Right atrium auricular region (tissue), 2 donors: ENCODE measurements around the gene SST. TPM values are rescaled to one million over a fixed set of nuclear protein-coding genes. Genes with fewer than 3 reads are reported as not detected.
A peak's percentile ranks its signal among the peaks of the same experiment; 100 is the strongest.

Experiments
- DNase-seq: peaks from one replicate; pipeline ENCODE4 v3.0.0-alpha.2; 2019; ENCODE audit warnings: low spot score
- H3K27ac ChIP-seq, 2 donors: fragments of 200-600 bp; sonication (generic); 1 replicate in 1 of 2; 2 replicates in 1 of 2; pipeline ENCODE4 v1.5.1; 2016 to 2019
- H3K27me3 ChIP-seq, 2 donors: fragments of 200-600 bp; sonication (generic); one replicate each; pipeline versions ENCODE4 v1.5.1 to v1.6.0; 2017 to 2019
- H3K36me3 ChIP-seq: fragments of 200-600 bp; sonication (generic); one replicate; pipeline ENCODE4 v1.5.1; 2016
- H3K4me1 ChIP-seq, 2 donors: fragments of 200-600 bp; sonication (generic); one replicate each; pipeline versions ENCODE4 v1.5.1 to v1.6.0; 2017 to 2019
- H3K4me3 ChIP-seq, 2 donors: fragments of 200-600 bp; sonication (generic); 1 replicate in 1 of 2; 2 replicates in 1 of 2; pipeline ENCODE4 v1.5.1; 2017 to 2019; ENCODE audit warnings: mild to moderate bottlenecking in 1 of 2, moderate library complexity in 1 of 2
- H3K9me3 ChIP-seq, 2 donors: fragments of 200-600 bp; sonication (generic); one replicate each; pipeline ENCODE4 v1.5.1; 2019
- CTCF ChIP-seq, 2 donors: fragments of 200-600 bp; sonication (generic); IDR thresholded peaks; one replicate each; pipeline ENCODE4 v1.5.1; 2019; ENCODE audit warnings: antibody characterized with exemption in 2 of 2
- total RNA-seq, 2 donors: library from RNA; depleted of rRNA; stranded (reverse); fragments of >200 nt; gene quantifications; one replicate each; pipeline ENCODE4 v1.1.0, GENCODE V29; 2016

The SST gene
- total RNA-seq, 2 donors from 2014 or later, result not detected

- H3K4me3 ChIP-seq, result no peak overlapping the region
- no peaks in the 10 kb centered on the region for H3K27me3 ChIP-seq
- H3K4me1 ChIP-seq, result peaks cover 0 to 9% of the 10 kb centered on the region in 2 donors
- no peak overlapping the region for H3K27ac ChIP-seq
- peak; percentile 87 to 94 for TF ChIP-seq CTCF (IDR thresholded peaks at IDR 0.05)
- peaks cover 0 to under 1% of the 10 kb centered on the region in 2 donors for H3K9me3 ChIP-seq
- H3K36me3 ChIP-seq, result no peaks in the 10 kb centered on the region
- peak; percentile 80 for DNase-seq
Observed at GRCh38 chr3:187679638-187680396, 9.6 kb upstream of the SST start.

- Histone ChIP-seq H3K36me3 (no peaks in the 10 kb centered on the region), H3K4me3 (no peak overlapping the region), H3K9me3 (no peaks in the 10 kb centered on the region), H3K27me3 (no peaks in the 10 kb centered on the region), H3K27ac (no peak overlapping the region), H3K4me1 (peaks cover 0 to 9% of the 10 kb centered on the region in 2 donors)
- no peak for DNase-seq
- peak in 1 of 2 donors; percentile 67 for TF ChIP-seq CTCF (IDR thresholded peaks at IDR 0.05)
Observed at GRCh38 chr3:187678726-187679268, 8.6 kb upstream of the SST start.

GRCh38 chr3:187677604-187678003 is 7.4 kb upstream of the SST start:
- TF ChIP-seq CTCF (IDR thresholded peaks at IDR 0.05), result no peak
- H3K4me3 ChIP-seq, result no peak overlapping the region
- no peak overlapping the region for H3K27ac ChIP-seq
- H3K9me3 ChIP-seq, result no peaks in the 10 kb centered on the region
- no peaks in the 10 kb centered on the region for H3K27me3 ChIP-seq
- peaks cover 0 to 9% of the 10 kb centered on the region in 2 donors for H3K4me1 ChIP-seq
- H3K36me3 ChIP-seq, result no peaks in the 10 kb centered on the region
- no peak for DNase-seq

- Histone ChIP-seq H3K4me1 (no peaks in the 10 kb centered on the region), H3K36me3 (no peaks in the 10 kb centered on the region), H3K27ac (no peak overlapping the region), H3K9me3 (no peaks in the 10 kb centered on the region), H3K27me3 (peaks cover 0 to 5% of the 10 kb centered on the region in 2 donors), H3K4me3 (no peak overlapping the region)
- no peak for DNase-seq
- TF ChIP-seq CTCF (IDR thresholded peaks at IDR 0.05), result no peak
Observed at GRCh38 chr3:187673012-187673411, 2.8 kb upstream of the SST start.

DNA sequence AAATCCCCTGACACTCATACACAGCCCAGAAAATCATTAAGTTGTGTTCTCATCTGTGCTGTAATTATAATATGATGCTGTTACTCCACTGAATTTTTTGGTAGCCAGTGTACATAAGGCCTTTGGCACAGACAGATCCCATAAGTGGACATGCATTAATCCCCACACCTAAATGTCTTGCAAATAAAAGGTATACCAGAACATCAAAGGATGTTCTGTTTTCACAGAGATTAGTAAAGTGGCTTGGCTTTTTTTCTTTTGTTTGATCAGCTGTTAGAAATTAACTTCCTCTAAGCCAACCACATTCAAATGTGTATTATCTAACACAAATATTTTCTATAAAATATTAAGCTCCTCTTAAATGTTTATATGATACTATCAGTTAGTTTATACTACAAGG is 2.7 kb downstream of the SST start:
- no peak overlapping the region for H3K27ac ChIP-seq
- no peaks in the 10 kb centered on the region for H3K36me3 ChIP-seq
- no peak overlapping the region for H3K4me3 ChIP-seq
- peaks cover 0 to 5% of the 10 kb centered on the region in 2 donors for H3K27me3 ChIP-seq
- H3K4me1 ChIP-seq, result no peaks in the 10 kb centered on the region
- DNase-seq, result no peak
- no peaks in the 10 kb centered on the region for H3K9me3 ChIP-seq
- no peak for TF ChIP-seq CTCF (IDR thresholded peaks at IDR 0.05)
